Stimulated activated CD8-positive, alpha-beta memory T cell treated with anti-CD3 and anti-CD28 coated beads, Interleukin-4, amount 100 ng/mL, for 1 hour (primary cell): Measurements from ENCODE around the gene HUS1.
"Not testable (repeated sequence)": the region's sequence is repeated elsewhere in the genome, so short reads cannot be mapped to it uniquely, and the experiment has no call there.

Experiments used
- DNase-seq, 2 donors: peaks; one replicate each; pipeline ENCODE4 v3.0.0-alpha.2; 2020; ENCODE audit warnings: low read depth in 2 of 2, low spot score in 1 of 2

Gene HUS1

GRCh38 chr7:47931005-47932004 is 48.1 kb downstream of the HUS1 start:
- DNase-seq: no peak

GRCh38 chr7:47924266-47924665 is 55.1 kb downstream of the HUS1 start:
- no peak for DNase-seq

- not testable (repeated sequence) for DNase-seq
Measured at GRCh38 chr7:47923081-47923875, 56.1 kb downstream of the HUS1 start.

- not testable (repeated sequence) for DNase-seq
Measured at GRCh38 chr7:47916514-47916913, 62.9 kb downstream of the HUS1 start.

- no peak for DNase-seq
Measured at GRCh38 chr7:47915616-47915976, 63.8 kb downstream of the HUS1 start.

GRCh38 chr7:47914717-47915615 is 64.4 kb downstream of the HUS1 start:
- no peak for DNase-seq
